ENCODE results near the gene CCDC183. TPM values are rescaled to one million over a fixed set of nuclear protein-coding genes. Genes with fewer than 3 reads are reported as not detected.

Gene CCDC183
- total RNA-seq, 1 donor from 2014 or later = 1.2 TPM

GRCh38 chr9:136807281-136808074 lies 11.3 kb downstream of the CCDC183 start, which contains the start of gene RABL6:
Gene RABL6 (plus strand): TSS chr9:136807948. CDS start chr9:136808197, 249 bp downstream.
- peaks cover 19% of the 10 kb centered on the region for H3K4me1 Mint-ChIP-seq (ENCODE audit: unreplicated experiment)
- DNase-seq (ENCODE audit: low spot score) = peak; percentile 77
- peaks cover 14% of the 10 kb centered on the region for H3K27me3 Mint-ChIP-seq (ENCODE audit: unreplicated experiment)
- H3K36me3 Mint-ChIP-seq (ENCODE audit: low read depth, unreplicated experiment) = peaks cover 13% of the 10 kb centered on the region
- no peak within 1 kb of the TSS for H3K27ac Mint-ChIP-seq (ENCODE audit: unreplicated experiment)
- peak within 1 kb of the TSS; percentile 91 for H3K4me3 Mint-ChIP-seq (ENCODE audit: unreplicated experiment)
- no peak for TF ChIP-seq CTCF (IDR thresholded peaks at IDR 0.05; ENCODE audit: unreplicated experiment)
- H3K9me3 Mint-ChIP-seq (ENCODE audit: unreplicated experiment) = no peaks in the 10 kb centered on the region

- DNase-seq (ENCODE audit: low spot score) = peak; percentile 31
- Mint-ChIP-seq H3K36me3 (ENCODE audit: low read depth, unreplicated experiment) (peaks cover 18% of the 10 kb centered on the region), H3K27ac (ENCODE audit: unreplicated experiment) (no peak overlapping the region), H3K9me3 (ENCODE audit: unreplicated experiment) (no peaks in the 10 kb centered on the region), H3K4me3 (ENCODE audit: unreplicated experiment) (peak overlapping the region; percentile 91), H3K27me3 (ENCODE audit: unreplicated experiment) (peaks cover 14% of the 10 kb centered on the region), H3K4me1 (ENCODE audit: unreplicated experiment) (peaks cover 19% of the 10 kb centered on the region)
- peak; percentile 15 for TF ChIP-seq CTCF (IDR thresholded peaks at IDR 0.05; ENCODE audit: unreplicated experiment)
Measured at GRCh38 chr9:136808075-136808805, 12.1 kb downstream of the CCDC183 start.

GRCh38 chr9:136808806-136809158 lies 12.6 kb downstream of the CCDC183 start:
- Mint-ChIP-seq H3K27me3 (ENCODE audit: unreplicated experiment) (peaks cover 11% of the 10 kb centered on the region), H3K4me3 (ENCODE audit: unreplicated experiment) (peak overlapping the region; percentile 91), H3K9me3 (ENCODE audit: unreplicated experiment) (no peaks in the 10 kb centered on the region), H3K36me3 (ENCODE audit: low read depth, unreplicated experiment) (peaks cover 19% of the 10 kb centered on the region), H3K27ac (ENCODE audit: unreplicated experiment) (no peak overlapping the region), H3K4me1 (ENCODE audit: unreplicated experiment) (peaks cover 19% of the 10 kb centered on the region)
- no peak for DNase-seq (ENCODE audit: low spot score)
- TF ChIP-seq CTCF (IDR thresholded peaks at IDR 0.05; ENCODE audit: unreplicated experiment) = no peak

GRCh38 chr9:136814725-136815421 lies 18.7 kb downstream of the CCDC183 start:
- Mint-ChIP-seq H3K4me1 (ENCODE audit: unreplicated experiment) (peaks cover 6% of the 10 kb centered on the region), H3K36me3 (ENCODE audit: low read depth, unreplicated experiment) (peaks cover 23% of the 10 kb centered on the region), H3K27me3 (ENCODE audit: unreplicated experiment) (peaks cover 3% of the 10 kb centered on the region), H3K9me3 (ENCODE audit: unreplicated experiment) (no peaks in the 10 kb centered on the region), H3K27ac (ENCODE audit: unreplicated experiment) (no peak overlapping the region), H3K4me3 (ENCODE audit: unreplicated experiment) (no peak overlapping the region)
- DNase-seq (ENCODE audit: low spot score) = no peak
- no peak for TF ChIP-seq CTCF (IDR thresholded peaks at IDR 0.05; ENCODE audit: unreplicated experiment)

Measured in endothelial cell (in vitro differentiated cells).